Caki2 (cell line): ENCODE measurements around the gene ZSCAN1. TPM values are rescaled to one million over a fixed set of nuclear protein-coding genes. Genes with fewer than 3 reads are reported as not detected.

Experiments
- DNase-seq: peaks from one replicate; pipeline ENCODE4 v3.0.0-alpha.2; 2015; ENCODE audit warnings: low read depth
- in situ Hi-C: cut with HindIII; loops from 2 replicates; pipeline ENCODE4 v1.10.0; 2016; ENCODE audit warnings: low sequenced_read_pairs, low pct_unique_long_range_greater_than_20kb, mixed read lengths
- total RNA-seq: library from RNA; depleted of rRNA; stranded (reverse); fragments of >200 nt; shearing (Covaris generic); gene quantifications from 2 replicates; pipeline ENCODE4 v1.2.3, GENCODE V29; 2014; ENCODE audit warnings: low replicate concordance; rRNA removed

Gene ZSCAN1
- total RNA-seq, 1 experiment from 2014 or later: 5.0 TPM

DNA sequence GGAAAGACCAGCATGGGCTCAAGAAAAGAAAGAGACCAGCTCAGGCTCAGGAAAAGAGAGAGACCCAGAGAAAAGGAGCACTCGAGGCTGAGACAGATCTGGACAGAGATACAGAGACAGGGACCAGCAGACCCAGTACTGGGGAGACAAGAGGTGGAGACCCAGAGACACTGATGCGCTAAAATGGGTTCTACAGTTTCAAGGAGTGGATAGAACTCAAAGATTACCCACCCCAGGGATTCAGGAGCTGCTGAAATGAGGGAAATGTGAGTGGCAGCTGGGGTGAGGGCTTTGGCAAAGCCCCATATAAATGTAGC lies 64.8 kb downstream of the ZSCAN1 start:
- in situ Hi-C loops: no loop called here

More for the DNA sequence above, 64.8 kb downstream of the ZSCAN1 start:
- no peak for DNase-seq

Other genes starting within 250 kb of the ZSCAN1 start
- 2.5 and 8.1 TPM in 2 replicates for gene ZNF552, start 219.1 kb upstream of the ZSCAN1 start, total RNA-seq
- gene ZNF587B, start 203.7 kb upstream of the ZSCAN1 start, total RNA-seq: 9.8 and 11.2 TPM in 2 replicates
- gene ZNF587, start 184.2 kb upstream of the ZSCAN1 start, total RNA-seq: 29.5 and 30.6 TPM in 2 replicates
- 0.38 and 3.6 TPM in 2 replicates for gene ZNF814, start 145.0 kb upstream of the ZSCAN1 start, total RNA-seq
- gene ZNF417, start 117.4 kb upstream of the ZSCAN1 start, total RNA-seq: 7.5 and 13.2 TPM in 2 replicates
- gene ZNF418, start 98.6 kb upstream of the ZSCAN1 start, total RNA-seq: not detected in 2 replicates
- 3.2 and 9.1 TPM in 2 replicates for gene ZNF256, start 86.3 kb upstream of the ZSCAN1 start, total RNA-seq
- gene C19orf18, start 59.5 kb upstream of the ZSCAN1 start, total RNA-seq: not detected in 2 replicates
- 13.0 and 19.5 TPM in 2 replicates for gene ZNF606, start 31.2 kb upstream of the ZSCAN1 start, total RNA-seq
- 2.5 and 7.5 TPM in 2 replicates for gene ZNF135, start 25.3 kb downstream of the ZSCAN1 start, total RNA-seq
- gene ZSCAN18, start 64.2 kb downstream of the ZSCAN1 start, total RNA-seq: 54.7 and 77.9 TPM in 2 replicates
- gene ZNF329, start 116.8 kb downstream of the ZSCAN1 start, total RNA-seq: 18.7 and 23.9 TPM in 2 replicates
- 27.7 and 34.0 TPM in 2 replicates for gene ZNF274, start 149.0 kb downstream of the ZSCAN1 start, total RNA-seq
- 61.6 and 105 TPM in 2 replicates for gene ZNF544, start 194.9 kb downstream of the ZSCAN1 start, total RNA-seq
- 3.0 and 4.9 TPM in 2 replicates for gene ZNF8, start 244.9 kb downstream of the ZSCAN1 start, total RNA-seq